PC-3 (cell line): ENCODE results near the gene CHKA. TPM values are rescaled to one million over a fixed set of nuclear protein-coding genes. Genes with fewer than 3 reads are reported as not detected.

Experiments used
- ATAC-seq: fragments of 200-7000 bp; cut with Tn5 transposase; 2 replicates; pipeline ENCODE4 v1.9.1; 2020; ENCODE audit warnings: mild to moderate bottlenecking, moderate library complexity
- BruUV-seq: library from RNA; stranded (reverse); fragments of 400-500 nt; replicated peaks from 2 replicates; lab custom pipeline; 2021; lab: Mats Ljungman, UMichigan
- CTCF ChIA-PET: fragments of 300-600 bp; sonication (Branson Sonifier 250); formaldehyde crosslinking; loops from one replicate; lab custom pipeline; 2022; ENCODE audit warnings: antibody characterized with exemption; lab: Charles Lee
- POLR2A ChIA-PET: fragments of 300-600 bp; sonication (Branson Sonifier 250); formaldehyde crosslinking; loops from one replicate; lab custom pipeline; 2022; ENCODE audit warnings: antibody characterized with exemption; ENCODE audit not compliant: unreplicated experiment; lab: Charles Lee
- DNase-seq: peaks from one replicate; pipeline ENCODE4 v3.0.0-alpha.2; 2015
- H2AFZ ChIP-seq: fragments of 300-600 bp; sonication (generic); 2 replicates; pipeline ENCODE4 v1.6.0; 2016; ENCODE audit warnings: antibody characterized with exemption, low read length
- H3F3A ChIP-seq: fragments of 300-600 bp; sonication (generic); one replicate; pipeline ENCODE4 v1.6.0; 2017; ENCODE audit warnings: antibody characterized with exemption, low read length, control low read depth, mild to moderate bottlenecking; ENCODE audit not compliant: unreplicated experiment
- H3K27ac ChIP-seq: fragments of 300-600 bp; sonication (generic); 2 replicates; pipeline ENCODE4 v1.5.1; 2016; ENCODE audit warnings: mild to moderate bottlenecking, low read length
- H3K27me3 ChIP-seq: fragments of 300-600 bp; sonication (generic); 2 replicates; pipeline ENCODE4 v1.6.1; 2016; ENCODE audit warnings: low read length, mixed read lengths
- H3K36me3 ChIP-seq: fragments of 300-600 bp; sonication (generic); 2 replicates; pipeline ENCODE4 v1.6.1; 2016; ENCODE audit warnings: low read depth, mixed run types, low read length, mixed read lengths
- H3K4me1 ChIP-seq: fragments of 300-600 bp; sonication (generic); 2 replicates; pipeline ENCODE4 v1.5.1; 2016; ENCODE audit warnings: low read length; ENCODE audit not compliant: insufficient read depth
- H3K4me2 ChIP-seq: fragments of 300-600 bp; sonication (generic); 2 replicates; pipeline ENCODE4 v1.6.0; 2016; ENCODE audit warnings: low read length
- H3K4me3 ChIP-seq: fragments of 300-600 bp; sonication (generic); 2 replicates; pipeline ENCODE4 v1.5.1; 2016; ENCODE audit warnings: mild to moderate bottlenecking, low read length, mixed read lengths
- H3K79me2 ChIP-seq: fragments of 300-600 bp; sonication (generic); 2 replicates; pipeline ENCODE4 v1.6.1; 2017; ENCODE audit warnings: low read length, mixed read lengths
- H3K9ac ChIP-seq: fragments of 300-600 bp; sonication (generic); 2 replicates; pipeline ENCODE4 v1.6.0; 2016; ENCODE audit warnings: mild to moderate bottlenecking, low read length
- H3K9me2 ChIP-seq: fragments of 300-600 bp; sonication (generic); replicated peaks from 2 replicates; pipeline ENCODE4 v1.6.1; 2016; ENCODE audit warnings: mixed run types, low read length, mixed read lengths
- H3K9me3 ChIP-seq: fragments of 300-600 bp; sonication (generic); 2 replicates; pipeline ENCODE4 v1.6.1; 2016; ENCODE audit warnings: low read length, mixed read lengths
- H4K20me1 ChIP-seq: fragments of 300-600 bp; sonication (generic); 2 replicates; pipeline ENCODE4 v1.6.1; 2016; ENCODE audit warnings: low read length, mixed read lengths
- CTCF ChIP-seq: fragments of 300-600 bp; sonication (generic); conservative IDR thresholded peaks from 2 replicates; pipeline ENCODE4 v1.5.1; 2017; ENCODE audit warnings: antibody characterized with exemption, low read depth, mild to moderate bottlenecking, low read length
- EZH2 ChIP-seq: fragments of 300-600 bp; sonication (generic); IDR thresholded peaks from one replicate; pipeline ENCODE4 v1.6.1; 2017; ENCODE audit warnings: antibody characterized with exemption, mild to moderate bottlenecking, low read length; ENCODE audit not compliant: unreplicated experiment
- EZH2phosphoT487 ChIP-seq: fragments of 300-600 bp; sonication (generic); IDR thresholded peaks from 2 replicates; pipeline ENCODE4 v1.6.1; 2018; ENCODE audit warnings: mild to moderate bottlenecking, antibody characterized with exemption, low read length, borderline replicate concordance
- intact Hi-C: fragments of 100-400 bp; cut with micrococcal nuclease; formaldehyde crosslinking; loops from 2 replicates; pipeline ENCODE4 v1.9.0; 2023
- total RNA-seq: library from RNA; depleted of rRNA; stranded (reverse); fragments of >200 nt; gene quantifications from 2 replicates; pipeline ENCODE4 v1.2.3, GENCODE V29; 2014

Gene CHKA
- total RNA-seq, 1 experiment from 2014 or later = 57.5 TPM

GRCh38 chr11:68056317-68057285 is 64.6 kb downstream of the CHKA start:
- Histone ChIP-seq H3K9me2 (no peaks in the 10 kb centered on the region), H3K9me3 (no peaks in the 10 kb centered on the region), H3K4me3 (no peak overlapping the region), H3K4me2 (no peak overlapping the region), H3K27ac (no peak overlapping the region), H4K20me1 (no peaks in the 10 kb centered on the region), H3K79me2 (no peaks in the 10 kb centered on the region), H2AFZ (no peak overlapping the region), H3K36me3 (peaks cover 30% of the 10 kb centered on the region), H3F3A (no peaks in the 10 kb centered on the region), H3K9ac (no peak overlapping the region), H3K27me3 (no peaks in the 10 kb centered on the region), H3K4me1 (no peaks in the 10 kb centered on the region)
- no peak for ATAC-seq
- DNase-seq = no peak
- no peak for TF ChIP-seq CTCF
- TF ChIP-seq EZH2phosphoT487 = no peak
- ChIA-PET POLR2A (no interaction called here), CTCF (no interaction called here)
- BruUV-seq = no TSS peak
- intact Hi-C loops = no loop called here

GRCh38 chr11:68053981-68054812 is 67.0 kb downstream of the CHKA start:
- no peaks in the 10 kb centered on the region for H3K79me2 ChIP-seq
- no peaks in the 10 kb centered on the region for H3K9me2 ChIP-seq
- ChIA-PET CTCF (no interaction called here), POLR2A (no interaction called here)
- no peaks in the 10 kb centered on the region for H3K4me1 ChIP-seq
- DNase-seq (no peak), ATAC-seq (no peak)
- H2AFZ ChIP-seq = no peak overlapping the region
- H4K20me1 ChIP-seq = no peaks in the 10 kb centered on the region
- H3K4me2 ChIP-seq = no peak overlapping the region
- intact Hi-C loops = no loop called here
- H3K9me3 ChIP-seq = no peaks in the 10 kb centered on the region
- no peaks in the 10 kb centered on the region for H3K27me3 ChIP-seq
- BruUV-seq = no TSS peak
- H3F3A ChIP-seq = no peaks in the 10 kb centered on the region
- no peak overlapping the region for H3K4me3 ChIP-seq
- no peak overlapping the region for H3K9ac ChIP-seq
- peaks cover 20% of the 10 kb centered on the region for H3K36me3 ChIP-seq
- no peak overlapping the region for H3K27ac ChIP-seq
- TF ChIP-seq EZH2 (no peak), CTCF (no peak), EZH2phosphoT487 (no peak)
